Ecto neural progenitor cell (in vitro differentiated cells): ENCODE data around the gene CYP3A5.
A peak's percentile ranks its signal among the peaks of the same experiment; 100 is the strongest.
"Not testable (repeated sequence)": the region's sequence is repeated elsewhere in the genome, so short reads cannot be mapped to it uniquely, and the experiment has no call there.

Experiments
- DNase-seq: peaks from one replicate; pipeline ENCODE4 v3.0.0-alpha.2; 2018; ENCODE audit warnings: low spot score

CYP3A5 gene

DNA sequence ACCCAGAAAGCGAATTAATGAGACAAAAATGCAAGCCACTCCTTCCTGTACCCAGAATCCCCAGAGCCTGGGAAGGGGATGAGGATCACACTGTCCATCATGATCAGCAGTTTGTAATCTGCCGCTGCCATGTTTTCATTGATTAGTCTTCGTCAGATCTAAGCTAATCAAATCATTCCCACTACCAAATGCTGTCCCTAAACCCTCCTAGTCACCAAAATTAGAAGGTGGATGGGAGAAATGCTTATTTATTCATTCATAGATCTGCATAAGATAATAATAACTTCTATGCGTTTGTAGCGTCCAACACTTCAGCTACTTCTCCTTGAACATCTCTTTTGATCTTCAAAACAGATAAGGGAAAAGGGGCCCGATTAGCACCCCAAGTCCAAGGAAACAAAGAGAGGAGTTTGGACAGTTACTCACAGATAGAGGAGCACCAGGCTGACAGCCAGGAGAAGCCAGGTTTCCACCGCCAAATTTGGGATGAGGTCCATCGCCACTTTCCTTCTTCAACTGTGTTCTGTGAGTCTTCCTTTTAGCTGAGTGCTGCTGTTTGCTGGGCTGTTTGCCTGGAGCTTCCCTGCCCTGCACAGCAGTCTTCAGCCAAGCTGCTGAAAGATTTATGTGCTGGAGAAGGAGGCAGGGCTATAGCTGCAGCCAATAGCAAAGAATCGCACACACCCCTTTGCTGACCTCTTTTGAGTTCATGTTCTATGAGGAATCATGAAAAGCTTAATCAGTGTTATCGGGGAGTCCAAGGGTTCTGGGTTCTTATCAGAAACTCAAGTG, at the start of gene CYP3A5:
Gene CYP3A5 (minus strand): TSS at position 597 of the 792 bp plus-strand sequence. CDS start 100 bp downstream, at position 497.
- DNase-seq, result no peak

DNA sequence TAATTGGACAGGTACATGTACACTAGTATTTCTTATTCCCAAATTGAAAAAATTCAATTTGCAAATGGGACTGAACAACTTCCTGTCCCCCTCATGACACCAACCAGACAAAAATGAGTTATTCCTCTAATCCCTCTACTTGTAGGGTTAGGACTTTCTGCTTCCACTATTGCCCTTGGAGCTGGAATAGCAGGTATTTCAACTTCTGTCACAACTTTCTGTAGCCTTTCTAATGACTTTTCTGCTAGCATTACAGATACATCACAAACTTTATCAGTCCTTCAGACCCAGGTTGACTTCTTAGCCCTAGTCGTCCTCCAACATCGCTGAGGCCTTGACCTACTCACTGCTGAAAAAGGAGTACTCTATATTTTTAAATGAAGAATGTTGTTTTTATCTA, 48.8 kb upstream of the CYP3A5 start:
- DNase-seq, result no peak

DNA sequence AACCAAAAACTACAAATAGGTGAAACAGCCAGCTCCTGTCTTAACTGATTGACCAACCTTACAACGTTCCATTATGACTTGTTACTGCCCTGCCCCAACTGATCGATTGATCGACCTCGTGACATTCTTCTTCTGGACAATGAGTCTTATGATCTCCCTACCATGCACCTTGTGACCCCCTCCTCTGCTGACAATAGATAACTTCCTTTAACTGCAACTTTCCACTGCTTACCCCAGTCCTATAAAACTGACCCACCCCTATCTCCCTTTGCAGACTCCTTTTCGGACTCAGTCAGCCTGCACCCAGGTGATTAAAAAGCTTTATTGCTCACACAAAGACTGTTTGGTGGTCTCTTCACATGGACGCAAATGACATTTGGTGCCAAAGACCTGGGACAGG, 43.4 kb upstream of the CYP3A5 start:
- not testable (repeated sequence) for DNase-seq

DNA sequence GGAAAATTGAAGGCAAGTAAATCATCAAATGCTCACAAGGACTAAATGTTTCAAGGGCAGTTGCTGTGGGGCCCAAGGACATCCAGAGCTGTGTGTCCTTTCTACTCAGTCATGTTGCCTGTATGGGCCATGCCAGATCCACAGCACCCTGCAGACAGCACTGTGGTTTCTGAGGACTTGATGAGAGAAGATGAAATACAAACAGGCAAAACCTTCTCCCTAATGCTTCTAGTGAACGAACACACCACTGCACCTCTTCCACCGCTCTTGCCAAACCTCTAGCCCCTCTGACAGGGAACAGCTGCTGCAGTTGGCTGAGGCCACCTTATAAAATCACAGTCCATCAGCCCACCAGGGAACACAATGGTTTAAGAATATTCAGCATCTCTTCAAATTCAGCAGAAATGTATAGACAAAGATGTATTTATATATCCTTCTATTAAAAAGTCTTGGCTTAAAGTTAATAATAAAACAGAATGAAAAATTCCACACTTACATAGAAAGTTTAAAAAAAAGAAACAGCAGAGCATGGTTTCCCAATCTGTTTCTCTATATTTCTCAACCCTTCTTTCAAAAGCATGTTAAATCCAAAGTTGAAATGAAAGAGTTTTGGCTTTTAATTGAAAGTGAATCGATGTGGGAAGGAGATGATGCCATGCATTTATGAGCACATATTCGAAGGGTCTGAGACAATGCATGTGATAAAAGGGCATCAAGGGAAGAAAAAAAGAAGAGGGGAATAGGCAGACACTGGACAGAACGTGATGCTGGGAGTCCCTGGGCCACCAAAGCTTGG, 41.2 kb upstream of the CYP3A5 start:
- no peak for DNase-seq

DNA sequence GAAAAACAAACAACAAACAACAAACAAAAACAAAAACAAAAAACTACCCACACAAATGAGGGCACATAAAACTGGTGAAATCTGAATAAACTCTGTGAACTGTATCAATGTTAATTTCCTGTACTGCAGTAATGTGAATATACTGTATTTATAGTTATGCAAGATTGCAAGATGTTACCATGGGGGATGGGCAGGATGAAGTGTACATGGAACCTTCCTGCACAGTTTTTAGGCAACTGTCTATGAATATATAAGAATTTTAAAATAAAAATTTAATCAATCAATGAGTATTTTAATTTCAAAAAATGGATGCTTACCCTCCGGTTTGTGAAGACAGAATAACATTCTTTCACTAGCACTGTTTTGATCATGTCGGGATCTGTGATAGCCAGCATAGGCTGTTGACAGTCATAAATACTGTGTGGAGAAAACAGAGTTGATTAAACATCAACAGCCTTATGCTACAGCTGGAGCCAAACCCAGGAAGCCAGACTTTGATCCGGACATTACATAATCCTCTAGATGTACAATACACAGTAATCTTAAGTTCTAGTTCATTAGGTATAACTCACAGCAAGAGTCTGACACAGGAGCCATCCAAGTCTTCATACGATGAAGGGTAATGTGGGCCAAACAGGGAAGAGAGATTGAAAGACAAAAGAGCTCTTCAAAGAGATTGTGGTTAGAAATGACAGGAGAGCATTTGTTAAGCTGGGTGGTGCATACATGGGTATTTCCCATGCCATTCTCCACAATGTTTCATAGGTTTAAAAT, 40.4 kb upstream of the CYP3A5 start:
- no peak for DNase-seq

DNA sequence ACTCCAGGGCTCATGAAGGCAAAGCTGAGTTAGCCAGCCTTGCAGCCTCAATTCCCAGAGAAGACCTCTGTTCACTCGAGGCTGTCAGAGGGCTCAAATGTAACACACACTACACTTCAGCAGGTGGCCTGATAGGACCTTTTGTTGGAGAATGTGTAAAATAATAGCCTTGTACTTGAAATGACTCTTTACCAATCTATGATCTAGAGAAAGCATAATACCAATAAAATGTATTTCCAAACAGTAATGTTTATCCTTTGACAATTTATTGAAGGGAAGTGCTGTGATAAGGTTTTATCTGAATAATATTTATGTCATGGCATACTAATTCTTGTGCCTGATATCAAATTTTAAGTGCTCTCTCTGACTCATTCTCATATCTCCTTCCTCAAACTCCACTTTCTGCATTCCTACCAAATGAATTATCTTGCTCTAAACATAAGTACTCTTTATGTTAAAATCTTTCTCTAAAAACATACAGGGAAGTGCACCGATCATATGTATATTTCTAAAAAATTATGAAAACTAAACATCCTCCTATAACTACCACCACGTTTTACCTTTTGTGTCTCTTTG, 34.3 kb upstream of the CYP3A5 start:
- no peak for DNase-seq

DNA sequence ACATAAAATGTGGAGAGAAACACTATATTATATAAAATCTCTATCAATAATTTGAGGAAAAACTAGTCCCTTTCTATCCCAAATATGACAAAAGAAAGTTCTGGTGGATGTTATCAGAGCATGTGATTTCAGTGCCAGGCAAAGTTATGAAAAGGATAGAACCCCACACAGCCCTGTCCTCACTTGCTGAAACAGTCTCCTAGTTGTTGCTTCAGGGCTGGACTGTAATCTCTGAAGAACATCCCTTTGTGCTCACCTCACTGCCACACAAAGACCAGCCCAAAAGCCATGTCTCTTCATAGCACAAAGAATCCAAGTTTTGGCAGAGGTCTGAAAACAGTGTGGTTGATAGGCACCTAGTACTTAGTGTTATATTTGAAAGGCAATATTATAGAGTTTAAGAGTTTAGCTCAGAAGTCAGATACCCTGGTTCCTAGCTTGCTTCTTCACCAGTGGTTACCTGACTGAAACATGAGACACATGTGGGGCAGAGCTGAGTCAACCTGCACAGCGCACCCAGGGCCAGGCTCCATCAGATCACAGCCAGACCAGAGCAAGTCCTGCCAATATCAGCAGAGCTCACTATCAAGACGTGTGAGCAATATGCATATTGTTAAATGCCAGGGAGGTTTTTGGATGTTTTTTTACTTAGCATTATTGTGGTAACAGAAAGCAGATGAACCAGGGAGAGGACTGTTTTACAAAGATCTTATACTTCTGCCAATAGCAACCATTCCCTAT, 30.2 kb upstream of the CYP3A5 start:
- DNase-seq, result no peak

DNA sequence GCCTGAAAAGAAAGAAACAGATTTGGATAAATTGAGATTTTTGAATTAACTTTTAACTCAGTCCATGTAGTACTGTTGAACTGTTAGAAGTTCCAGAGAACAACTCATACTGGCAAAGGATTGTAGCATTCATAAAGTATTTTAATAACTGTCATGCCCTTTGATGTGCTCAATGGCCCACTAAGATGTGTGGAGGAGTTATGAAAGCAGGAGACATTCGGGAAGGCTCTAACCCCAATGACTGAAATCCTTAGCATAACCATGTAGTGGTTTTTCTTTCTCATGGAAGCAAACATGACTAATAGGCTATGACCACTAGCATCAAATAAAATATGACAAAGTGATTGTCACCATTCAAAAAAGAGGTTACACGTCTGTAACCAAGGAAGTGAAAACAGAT, 29.5 kb upstream of the CYP3A5 start:
- no peak for DNase-seq

DNA sequence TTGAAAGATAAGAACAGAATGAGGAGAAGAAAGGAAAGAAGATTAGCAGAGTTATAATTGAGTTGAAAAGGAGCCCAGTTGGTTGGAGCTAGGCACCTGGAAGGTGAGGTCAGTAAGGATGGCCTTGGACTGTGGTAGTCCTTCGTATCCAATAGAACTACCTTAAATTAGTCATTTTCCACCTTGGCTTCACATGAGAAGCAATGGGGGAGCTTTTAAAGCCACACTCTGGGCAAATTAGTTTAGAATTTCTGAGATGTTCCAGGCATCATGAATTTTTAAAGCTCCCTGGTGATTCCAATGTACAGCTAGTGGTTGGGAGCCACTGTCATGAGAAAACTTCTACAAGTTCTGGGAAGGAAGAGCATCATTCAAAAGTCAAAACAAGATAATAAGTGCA, 27.3 kb upstream of the CYP3A5 start:
- DNase-seq, result no peak

DNA sequence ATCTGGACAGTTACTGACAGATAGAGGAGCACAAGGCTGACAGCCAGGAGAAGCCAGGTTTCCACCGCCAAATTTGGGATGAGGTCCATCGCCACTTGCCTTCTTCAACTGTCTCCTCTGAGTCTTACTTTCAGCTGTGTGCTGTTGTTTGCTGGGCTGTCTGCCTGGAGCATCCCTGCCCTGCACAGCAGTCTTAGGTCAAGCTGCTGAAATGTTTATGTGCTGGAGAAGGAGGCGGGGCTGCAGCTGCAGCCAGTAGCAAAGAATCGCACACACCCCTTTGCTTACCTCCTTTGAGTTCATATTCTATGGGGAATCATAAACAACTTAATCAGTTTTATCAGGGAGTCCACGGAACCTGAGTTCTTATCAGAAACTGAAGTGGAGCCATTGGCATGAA, 20.1 kb upstream of the CYP3A5 start:
- DNase-seq, result no peak

DNA sequence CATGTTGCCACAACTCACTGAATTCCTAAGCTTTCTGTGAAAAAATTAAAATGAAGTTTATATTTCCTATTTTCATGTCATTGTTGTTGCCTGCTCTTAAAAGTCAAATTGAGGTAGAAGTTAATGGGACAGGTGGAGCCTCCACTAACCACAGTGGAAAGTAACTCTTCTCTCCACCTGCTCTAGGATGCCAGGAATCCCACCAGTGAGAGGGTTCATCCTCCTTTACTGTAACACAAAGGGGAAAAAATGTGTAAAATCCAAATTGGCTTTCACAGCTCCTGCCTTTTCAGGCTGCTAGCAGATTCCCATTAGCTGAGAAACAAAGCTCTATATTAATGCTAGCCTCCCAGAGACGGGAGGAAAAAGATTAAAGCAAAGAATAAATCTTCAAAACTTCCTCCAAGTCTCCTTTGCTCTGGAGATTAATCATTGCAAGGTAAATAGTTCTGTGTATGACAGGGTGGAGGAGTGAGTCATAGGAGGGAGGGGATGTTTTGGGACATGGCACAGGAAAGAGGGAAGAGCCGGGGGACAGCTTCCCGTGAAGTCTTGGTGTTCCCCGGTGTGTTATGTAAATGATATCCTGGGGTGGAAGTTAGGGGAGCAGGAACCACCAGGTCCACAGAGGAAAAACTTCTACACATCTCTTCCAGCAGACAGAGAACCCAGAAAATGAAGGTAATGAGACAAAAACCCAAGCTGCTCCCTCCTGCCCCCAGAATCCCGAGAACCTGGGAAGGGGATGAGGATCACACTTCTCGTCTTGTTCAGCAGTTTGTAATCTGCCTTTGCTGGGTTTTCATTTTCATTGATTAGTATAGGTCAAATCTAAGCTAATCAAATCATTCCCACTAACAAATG, 19.3 kb upstream of the CYP3A5 start:
- not testable (repeated sequence) for DNase-seq

DNA sequence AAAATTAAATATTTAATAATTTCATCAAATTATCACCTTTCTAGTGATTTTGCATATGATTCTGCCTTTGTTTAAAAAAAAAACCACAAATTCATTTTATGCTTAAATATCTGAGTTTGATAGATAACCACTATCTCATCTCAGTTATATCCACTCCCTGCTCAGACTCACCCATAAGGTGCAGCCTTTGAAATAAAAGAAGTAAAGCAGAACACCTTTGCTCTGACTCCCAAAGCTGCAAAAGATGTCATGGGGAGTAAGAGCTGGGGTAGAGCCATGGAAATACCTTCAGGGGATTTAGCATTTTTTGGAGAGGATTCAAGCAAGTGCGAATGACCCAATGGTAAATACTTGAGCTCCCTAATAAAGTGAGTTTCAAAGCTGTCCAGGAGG, 15.1 kb upstream of the CYP3A5 start:
- DNase-seq, result no peak

DNA sequence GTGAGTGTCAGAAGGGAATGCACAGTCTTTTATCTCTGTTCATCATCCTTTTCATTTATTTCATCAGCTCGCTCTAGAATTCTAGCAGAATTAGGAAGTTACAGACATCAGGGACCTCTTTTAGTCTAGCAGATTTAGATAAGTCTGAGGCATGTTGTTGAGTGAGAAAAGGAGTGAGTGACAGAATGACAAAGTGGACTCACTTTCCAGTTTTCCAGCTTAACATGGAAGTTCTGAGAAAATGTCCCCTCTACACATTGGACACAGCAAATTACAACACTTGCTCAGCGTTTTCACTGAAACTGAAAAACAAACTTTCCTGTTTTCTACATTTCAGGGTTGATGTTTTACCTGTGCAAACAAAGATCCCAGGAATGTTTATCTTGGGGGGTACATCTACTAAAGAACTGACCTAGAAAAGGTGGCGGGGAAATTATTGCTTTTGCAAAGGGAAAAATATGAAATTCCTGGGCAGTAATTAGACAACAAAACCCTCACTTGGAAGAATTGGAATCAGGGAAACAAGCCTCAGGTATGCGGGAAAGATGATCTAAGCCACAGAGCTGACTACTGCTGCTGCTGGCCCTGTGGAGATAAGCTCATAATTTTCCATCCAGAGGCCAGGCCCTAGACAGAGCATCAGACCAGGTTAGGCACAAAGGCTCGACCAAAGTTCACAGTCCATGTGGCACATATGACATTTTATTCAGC, 14.6 kb upstream of the CYP3A5 start:
- no peak for DNase-seq

DNA sequence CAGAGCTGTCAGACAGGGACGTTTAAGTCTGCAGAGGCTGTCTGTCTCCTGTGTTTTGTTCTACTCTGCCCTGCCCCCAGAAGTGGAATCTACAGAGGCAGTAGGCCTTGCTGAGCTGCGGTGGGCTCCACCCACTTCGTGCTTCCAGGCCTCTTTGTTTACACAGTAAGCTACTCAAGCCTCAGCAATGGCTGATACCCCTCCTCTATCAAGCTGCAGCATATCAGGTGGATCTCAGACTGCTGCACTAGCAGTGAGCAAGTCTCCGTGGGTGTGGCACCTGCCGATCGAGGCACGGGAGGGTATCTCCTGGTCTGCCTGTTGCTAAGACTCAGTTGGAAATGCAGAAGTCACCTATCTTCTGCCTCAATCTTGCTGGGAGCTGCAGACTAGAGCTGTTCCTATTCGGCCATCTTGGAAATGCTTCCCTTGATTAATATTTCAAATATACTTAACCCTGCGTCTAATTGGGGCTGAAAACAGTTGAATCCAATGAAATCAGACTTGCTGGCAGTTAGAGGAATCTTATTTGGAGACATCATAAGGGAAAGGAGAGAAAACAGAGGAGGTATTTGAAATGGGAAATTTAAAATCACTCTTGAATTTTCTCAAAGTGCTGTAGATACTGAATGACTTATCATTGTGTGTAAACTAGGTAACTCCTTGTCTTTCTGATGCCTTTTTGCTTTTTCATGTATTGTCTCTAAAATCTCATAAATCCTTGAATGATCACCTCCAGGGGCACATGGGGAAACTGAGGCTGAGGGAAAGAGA, 13.8 kb upstream of the CYP3A5 start:
- peak; percentile 77 for DNase-seq

DNA sequence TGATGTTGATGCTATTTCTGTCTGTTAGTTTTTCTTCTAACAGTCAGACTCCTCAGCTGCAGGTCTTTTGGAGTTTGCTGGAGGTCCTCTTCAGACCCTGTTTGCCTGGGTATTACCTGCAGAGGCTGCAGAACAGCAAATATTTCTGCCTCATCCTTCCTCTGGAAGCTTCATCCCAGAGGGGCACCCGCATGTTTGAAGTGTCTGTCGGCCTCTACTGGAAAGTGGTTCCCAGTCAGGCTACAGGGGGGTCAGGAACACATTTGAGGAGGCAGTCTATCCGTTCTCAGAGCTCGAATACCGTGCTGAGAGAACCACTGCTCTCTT, 13.3 kb upstream of the CYP3A5 start:
- no peak for DNase-seq

DNA sequence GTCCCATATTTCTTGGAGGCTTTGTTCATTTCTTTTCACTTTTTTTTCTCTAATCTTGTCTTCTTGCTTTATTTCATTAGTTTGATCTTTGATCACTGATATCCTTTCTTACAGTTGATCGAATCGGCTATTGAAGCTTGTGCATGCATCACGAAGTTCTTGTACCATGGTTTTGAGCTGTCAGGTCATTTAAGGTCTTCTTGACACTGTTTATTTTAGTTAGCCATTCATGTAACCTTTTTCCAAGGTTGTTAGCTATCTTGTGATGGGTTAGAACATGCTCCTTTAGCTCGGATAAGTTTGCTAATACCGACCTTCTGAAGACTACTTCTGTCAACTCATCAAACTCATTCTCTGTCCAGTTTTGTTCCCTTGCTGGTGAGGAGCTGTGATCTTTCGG, 12.8 kb upstream of the CYP3A5 start:
- DNase-seq, result not testable (repeated sequence)

DNA sequence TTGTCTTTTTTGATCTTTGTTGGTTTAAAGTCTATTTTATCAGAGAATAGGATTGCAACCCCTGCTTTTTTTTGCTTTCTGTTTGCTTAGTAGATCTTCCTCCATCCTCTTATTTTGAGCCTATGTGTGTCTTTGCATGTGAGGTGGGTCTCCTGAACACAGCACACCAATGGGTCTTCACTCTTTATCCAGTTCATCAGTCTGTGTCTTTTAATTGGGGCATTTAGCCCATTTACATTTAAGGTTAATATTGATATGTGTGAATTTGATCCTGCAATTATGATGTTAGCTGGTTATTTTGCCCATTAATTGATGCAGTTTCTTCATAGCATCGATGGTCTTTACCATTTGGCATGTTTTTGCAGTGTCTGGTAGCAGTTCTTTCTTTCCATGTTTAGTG, 11.9 kb upstream of the CYP3A5 start:
- not testable (repeated sequence) for DNase-seq

DNA sequence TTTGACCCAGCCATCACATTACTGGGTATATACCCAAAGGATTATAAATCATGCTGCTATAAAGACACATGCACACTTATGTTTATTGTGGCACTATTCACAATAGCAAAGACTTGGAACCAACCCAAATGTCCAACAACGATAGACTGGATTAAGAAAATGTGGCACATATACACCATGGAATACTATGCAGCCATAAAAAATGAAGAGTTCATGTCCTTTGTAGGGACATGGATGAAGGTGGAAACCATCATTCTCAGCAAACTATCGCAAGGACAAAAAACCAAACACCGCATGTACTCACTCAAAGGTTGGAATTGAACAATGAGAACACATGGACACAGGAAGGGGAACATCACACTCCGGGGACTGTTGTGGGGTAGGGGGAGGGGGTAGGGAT, 11.1 kb upstream of the CYP3A5 start:
- not testable (repeated sequence) for DNase-seq
